Measurements from ENCODE around the gene MCTP1. TPM values are rescaled to one million over a fixed set of nuclear protein-coding genes. Genes with fewer than 3 reads are reported as not detected.
"Not testable (repeated sequence)": the region's sequence is repeated elsewhere in the genome, so short reads cannot be mapped to it uniquely, and the experiment has no call there.

Gene MCTP1
- total RNA-seq, 1 experiment from 2014 or later: 2.5 TPM

GRCh38 chr5:95148453-95148852 lies 136.4 kb downstream of the MCTP1 start:
- no peak overlapping the region for H2BK12ac ChIP-seq (ENCODE audit: insufficient read length, low read depth, low read length)
- H3K4me1 Mint-ChIP-seq: peaks cover 0 to 15% of the 10 kb centered on the region in 2 experiments; a peak in 2 of 4 replicates

GRCh38 chr5:95143858-95144257 lies 141.0 kb downstream of the MCTP1 start:
- not testable (repeated sequence) for H3K27ac Mint-ChIP-seq; H3K9ac ChIP-seq (ENCODE audit: extremely low read depth, insufficient read length, low read length)
- no CpG with 5 or more reads among the region's 2 CpGs for WGBS (ENCODE audit: extremely low coverage, insufficient read length, low lambda C conversion rate)

More at GRCh38 chr5:95148453-95148852, 136.4 kb downstream of the MCTP1 start:
- Histone ChIP-seq H3K14ac (ENCODE audit: insufficient read depth, low read length) (no peak overlapping the region), H3K4ac (ENCODE audit: low read depth, low read length) (no peak overlapping the region), H3K56ac (ENCODE audit: insufficient read length, low read depth, low read length) (no peak overlapping the region), H3K79me1 (ENCODE audit: insufficient read depth, low read depth, low read length, poor library complexity, severe bottlenecking) (no peaks in the 10 kb centered on the region), H3K27ac (ENCODE audit: insufficient read length, low read depth, low read length) (no peak overlapping the region), H2AK5ac (ENCODE audit: insufficient read length, low read length) (no peak overlapping the region), H3K27me3 (ENCODE audit: insufficient read depth, low read length) (no peaks in the 10 kb centered on the region), H4K5ac (ENCODE audit: insufficient read length, low read depth, low read length) (no peak overlapping the region), H3K23ac (ENCODE audit: insufficient read length, low read depth, low read length) (no peak overlapping the region), H3K18ac (ENCODE audit: insufficient read length, low read depth, low read length) (no peak overlapping the region), H3K4me1 (ENCODE audit: insufficient read depth, low read length) (no peaks in the 10 kb centered on the region; the same call in 1 of the 2 replicates), H3K9ac (ENCODE audit: extremely low read depth, insufficient read length, low read length) (no peak overlapping the region), H2BK15ac (ENCODE audit: low read depth, low read length) (no peak overlapping the region), H3T11ph (ENCODE audit: low read length) (no peak overlapping the region), H2AFZ (ENCODE audit: low read length) (no peak overlapping the region), H4K91ac (ENCODE audit: insufficient read length, low read depth, low read length) (no peak overlapping the region), H4K8ac (replicated peaks; ENCODE audit: insufficient read length, low read depth, low read length) (no peak overlapping the region), H3K23me2 (ENCODE audit: insufficient read length, low read depth, low read length, poor library complexity, severe bottlenecking) (no peaks in the 10 kb centered on the region), H2BK5ac (ENCODE audit: insufficient read length, low read length) (no peak overlapping the region), H3K79me2 (ENCODE audit: insufficient read depth, low read length) (no peaks in the 10 kb centered on the region), H2BK120ac (ENCODE audit: low read depth, low read length, poor library complexity, severe bottlenecking) (no peak overlapping the region), H2BK20ac (ENCODE audit: low read depth, low read length, poor library complexity, severe bottlenecking) (no peak overlapping the region), H3K9me3 (ENCODE audit: control insufficient read depth, low read depth, low read length) (no peaks in the 10 kb centered on the region), H4K20me1 (ENCODE audit: control insufficient read depth, insufficient read depth, insufficient read length) (no peaks in the 10 kb centered on the region), H3K4me2 (ENCODE audit: insufficient read depth, insufficient read length, low read length) (no peak overlapping the region)
- H3K9me3 Mint-ChIP-seq: peaks cover 16 to 28% of the 10 kb centered on the region in 2 experiments
- DNase-seq: no peak
- no peaks in the 10 kb centered on the region for H3K27me3 Mint-ChIP-seq (ENCODE audit: low read depth)
- no peak overlapping the region for H3K4me3 Mint-ChIP-seq
- H3K27ac Mint-ChIP-seq: no peak overlapping the region
- peaks cover 12 to 31% (median 16%) of the 10 kb centered on the region in 3 experiments for H3K36me3 Mint-ChIP-seq (ENCODE audit: insufficient read depth in 1 of 3, low read depth in 3 of 3)
- TF ChIP-seq CTCF (conservative IDR thresholded peaks at IDR 0.05): no peak

More at GRCh38 chr5:95143858-95144257, 141.0 kb downstream of the MCTP1 start:
- H4K5ac ChIP-seq (ENCODE audit: insufficient read length, low read depth, low read length); H3K56ac ChIP-seq (ENCODE audit: insufficient read length, low read depth, low read length); H4K91ac ChIP-seq (ENCODE audit: insufficient read length, low read depth, low read length); DNase-seq; H3K9me3 ChIP-seq (ENCODE audit: control insufficient read depth, low read depth, low read length); H3K79me1 ChIP-seq (ENCODE audit: insufficient read depth, low read depth, low read length, poor library complexity, severe bottlenecking); H3T11ph ChIP-seq (ENCODE audit: low read length); H3K79me2 ChIP-seq (ENCODE audit: insufficient read depth, low read length); H3K4me2 ChIP-seq (ENCODE audit: insufficient read depth, insufficient read length, low read length); H3K23me2 ChIP-seq (ENCODE audit: insufficient read length, low read depth, low read length, poor library complexity, severe bottlenecking); H3K14ac ChIP-seq (ENCODE audit: insufficient read depth, low read length); H3K4me1 Mint-ChIP-seq; H2BK15ac ChIP-seq (ENCODE audit: low read depth, low read length); H2BK20ac ChIP-seq (ENCODE audit: low read depth, low read length, poor library complexity, severe bottlenecking); H4K20me1 ChIP-seq (ENCODE audit: control insufficient read depth, insufficient read depth, insufficient read length); H2BK12ac ChIP-seq (ENCODE audit: insufficient read length, low read depth, low read length); H2BK5ac ChIP-seq (ENCODE audit: insufficient read length, low read length); H2AK5ac ChIP-seq (ENCODE audit: insufficient read length, low read length); H3K23ac ChIP-seq (ENCODE audit: insufficient read length, low read depth, low read length); H2AFZ ChIP-seq (ENCODE audit: low read length); H4K8ac ChIP-seq (replicated peaks; ENCODE audit: insufficient read length, low read depth, low read length); H3K4me3 Mint-ChIP-seq; H3K4ac ChIP-seq (ENCODE audit: low read depth, low read length); H3K4me1 ChIP-seq (ENCODE audit: insufficient read depth, low read length); H3K18ac ChIP-seq (ENCODE audit: insufficient read length, low read depth, low read length); H2BK120ac ChIP-seq (ENCODE audit: low read depth, low read length, poor library complexity, severe bottlenecking); H3K27me3 Mint-ChIP-seq (ENCODE audit: low read depth); H3K27ac ChIP-seq (ENCODE audit: insufficient read length, low read depth, low read length); H3K27me3 ChIP-seq (ENCODE audit: insufficient read depth, low read length): not testable (repeated sequence)
- H3K36me3 Mint-ChIP-seq (ENCODE audit: insufficient read depth in 1 of 3, low read depth in 3 of 3): peaks cover 12 to 31% (median 16%) of the 10 kb centered on the region in 3 experiments
- H3K9me3 Mint-ChIP-seq: peaks cover 16 to 28% of the 10 kb centered on the region in 2 experiments

Measured in H9 (cell line).